Mesothelial cell of epicardium (in vitro differentiated cells): ENCODE results near the gene RUNX1. TPM values are rescaled to one million over a fixed set of nuclear protein-coding genes. Genes with fewer than 3 reads are reported as not detected.

Experiments
- DNase-seq, 2 experiments: peaks; one replicate each; pipeline ENCODE4 v3.0.0; 2021; ENCODE audit warnings: low spot score in 2 of 2; ENCODE audit not compliant: unreplicated experiment in 2 of 2
- H3K27ac Mint-ChIP-seq: 2 replicates; pipeline ENCODE4 v1.8.0; 2021; ENCODE audit warnings: mixed read lengths
- H3K27me3 Mint-ChIP-seq: 2 replicates; pipeline ENCODE4 v1.8.0; 2021; ENCODE audit warnings: low read depth, mixed read lengths
- H3K36me3 Mint-ChIP-seq: 2 replicates; pipeline ENCODE4 v1.8.0; 2021; ENCODE audit warnings: mixed read lengths
- H3K4me1 Mint-ChIP-seq: 2 replicates; pipeline ENCODE4 v1.8.0; 2021; ENCODE audit warnings: mixed read lengths
- H3K4me3 Mint-ChIP-seq: 2 replicates; pipeline ENCODE4 v1.8.0; 2021; ENCODE audit warnings: mild to moderate bottlenecking, moderate library complexity, mixed read lengths
- H3K9me3 Mint-ChIP-seq: 2 replicates; pipeline ENCODE4 v1.8.0; 2021; ENCODE audit warnings: mixed read lengths
- total RNA-seq: library from RNA; stranded (reverse); gene quantifications from 3 replicates; pipeline ENCODE4 v1.2.1, GENCODE V29; 2021
- TF ChIP-seq, protein P1 (sequence below): fragments of 200-600 bp; sonication (generic); IDR thresholded peaks from one replicate; pipeline ENCODE4 v1.5.0; 2021; ENCODE audit warnings: antibody characterized with exemption; ENCODE audit not compliant: unreplicated experiment

The RUNX1 gene
- total RNA-seq, 1 donor from 2014 or later = 41.2 TPM

DNA sequence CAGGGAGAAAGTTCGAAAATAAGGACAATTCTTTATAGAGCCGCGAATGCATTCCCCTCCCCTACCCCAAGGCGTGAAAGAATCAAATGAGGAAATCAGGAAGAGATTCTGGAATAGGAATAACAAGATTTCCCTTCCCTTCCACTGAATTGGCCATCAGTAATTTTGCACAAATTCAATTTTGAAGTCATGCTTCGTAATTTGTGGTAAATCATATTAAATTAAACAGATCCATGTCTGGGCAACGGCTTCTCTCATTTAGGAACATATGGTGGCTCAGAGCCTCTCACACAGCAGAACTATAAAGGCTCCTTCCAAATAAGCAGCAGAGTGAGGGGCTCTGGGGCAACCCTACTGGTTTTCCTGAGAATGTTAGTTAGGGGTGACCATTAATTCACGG lies 227.4 kb downstream of the RUNX1 start:
- peaks cover 43% of the 10 kb centered on the region for H3K36me3 Mint-ChIP-seq
- DNase-seq = no peak
- H3K4me3 Mint-ChIP-seq = no peak overlapping the region
- H3K9me3 Mint-ChIP-seq = peaks cover 5% of the 10 kb centered on the region
- no peak overlapping the region for H3K27ac Mint-ChIP-seq
- H3K27me3 Mint-ChIP-seq = no peaks in the 10 kb centered on the region
- TF ChIP-seq, protein P1, sequence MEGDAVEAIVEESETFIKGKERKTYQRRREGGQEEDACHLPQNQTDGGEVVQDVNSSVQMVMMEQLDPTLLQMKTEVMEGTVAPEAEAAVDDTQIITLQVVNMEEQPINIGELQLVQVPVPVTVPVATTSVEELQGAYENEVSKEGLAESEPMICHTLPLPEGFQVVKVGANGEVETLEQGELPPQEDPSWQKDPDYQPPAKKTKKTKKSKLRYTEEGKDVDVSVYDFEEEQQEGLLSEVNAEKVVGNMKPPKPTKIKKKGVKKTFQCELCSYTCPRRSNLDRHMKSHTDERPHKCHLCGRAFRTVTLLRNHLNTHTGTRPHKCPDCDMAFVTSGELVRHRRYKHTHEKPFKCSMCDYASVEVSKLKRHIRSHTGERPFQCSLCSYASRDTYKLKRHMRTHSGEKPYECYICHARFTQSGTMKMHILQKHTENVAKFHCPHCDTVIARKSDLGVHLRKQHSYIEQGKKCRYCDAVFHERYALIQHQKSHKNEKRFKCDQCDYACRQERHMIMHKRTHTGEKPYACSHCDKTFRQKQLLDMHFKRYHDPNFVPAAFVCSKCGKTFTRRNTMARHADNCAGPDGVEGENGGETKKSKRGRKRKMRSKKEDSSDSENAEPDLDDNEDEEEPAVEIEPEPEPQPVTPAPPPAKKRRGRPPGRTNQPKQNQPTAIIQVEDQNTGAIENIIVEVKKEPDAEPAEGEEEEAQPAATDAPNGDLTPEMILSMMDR = no peak
- peaks cover 28% of the 10 kb centered on the region for H3K4me1 Mint-ChIP-seq

DNA sequence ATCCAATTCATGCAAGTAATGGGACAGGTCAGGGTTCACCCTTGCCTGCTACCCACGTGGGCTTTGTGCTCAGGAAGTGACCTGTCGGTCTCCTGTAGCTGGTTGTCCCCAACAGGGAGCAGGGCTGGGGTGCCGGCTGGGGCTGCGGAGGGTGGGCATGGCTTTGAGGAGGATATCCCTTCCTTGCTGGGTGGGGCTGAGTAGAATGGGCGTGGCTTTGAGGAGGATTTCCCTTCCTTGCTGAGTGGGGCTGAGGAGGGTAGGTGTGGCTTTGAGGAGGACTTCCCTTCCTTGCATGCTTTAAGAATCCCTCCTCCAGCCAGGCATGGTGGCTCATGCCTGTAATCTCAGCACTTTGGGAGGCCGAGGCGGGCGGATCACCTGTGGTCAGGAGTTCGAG lies 229.1 kb downstream of the RUNX1 start:
- TF ChIP-seq, protein P1 = no peak
- Mint-ChIP-seq H3K36me3 (peaks cover 35% of the 10 kb centered on the region), H3K4me3 (no peak overlapping the region), H3K4me1 (peaks cover 43% of the 10 kb centered on the region), H3K9me3 (no peaks in the 10 kb centered on the region), H3K27ac (no peak overlapping the region), H3K27me3 (no peaks in the 10 kb centered on the region)
- DNase-seq = no peak

DNA sequence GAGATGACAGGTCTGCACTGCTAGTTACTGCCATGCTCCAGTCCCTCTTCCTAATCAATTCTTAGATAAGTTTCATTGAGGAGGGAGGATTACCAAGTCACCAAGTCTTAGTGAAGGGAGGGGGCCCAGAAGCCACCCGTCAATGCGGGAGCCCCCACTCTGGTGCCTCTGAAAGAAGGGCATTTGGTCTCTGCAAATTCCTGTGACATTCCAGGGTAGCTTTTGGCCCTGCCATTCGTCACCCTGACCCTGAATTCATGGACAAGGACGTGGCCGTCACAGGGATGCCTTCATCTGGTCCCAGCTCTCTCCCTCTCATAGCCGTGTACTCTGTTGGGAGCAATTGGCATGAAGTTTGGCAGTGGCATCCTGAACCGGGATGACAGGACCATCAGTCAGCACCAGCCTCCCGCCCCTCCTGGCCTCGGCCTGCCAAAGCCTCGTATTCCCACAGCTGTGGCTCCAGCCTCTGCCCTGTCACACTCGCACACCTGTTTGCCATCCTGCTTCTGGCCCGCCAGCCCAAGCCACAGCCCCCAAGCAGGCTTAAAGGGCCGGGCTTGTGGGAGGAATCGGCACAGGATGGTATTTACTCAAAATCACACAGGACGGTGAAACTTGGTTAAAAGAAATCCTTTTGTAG lies 229.6 kb downstream of the RUNX1 start:
- peaks cover 33% of the 10 kb centered on the region for H3K36me3 Mint-ChIP-seq
- H3K27ac Mint-ChIP-seq = peak overlapping the region; percentile 52
- no peaks in the 10 kb centered on the region for H3K9me3 Mint-ChIP-seq
- DNase-seq = no peak
- no peaks in the 10 kb centered on the region for H3K27me3 Mint-ChIP-seq
- H3K4me3 Mint-ChIP-seq = no peak overlapping the region
- TF ChIP-seq, protein P1 = no peak
- H3K4me1 Mint-ChIP-seq = peaks cover 49% of the 10 kb centered on the region

DNA sequence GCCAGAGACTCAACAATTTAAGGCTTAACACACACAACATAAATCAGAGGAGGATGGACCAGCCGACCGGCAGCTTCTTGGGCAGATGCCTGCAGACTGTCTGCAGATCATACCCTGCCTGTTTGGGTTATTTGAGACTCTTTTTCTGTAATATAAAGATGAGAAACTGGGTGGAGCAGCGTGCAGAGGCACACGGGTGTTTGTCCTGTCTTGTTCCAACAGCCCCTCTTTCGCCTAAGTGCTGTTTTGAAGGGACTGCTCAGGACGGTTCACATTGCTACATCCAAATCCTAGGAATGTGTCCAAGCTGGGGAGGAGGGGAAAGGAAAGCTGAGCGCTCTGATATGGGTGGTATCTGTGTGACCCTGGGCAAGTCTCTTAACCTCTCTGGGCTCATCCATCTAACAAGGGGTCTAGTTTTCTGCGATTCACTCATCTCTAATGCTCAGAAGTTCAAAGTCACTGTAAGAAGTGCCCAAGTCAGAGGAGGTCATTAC lies 230.4 kb downstream of the RUNX1 start:
- H3K4me3 Mint-ChIP-seq = no peak overlapping the region
- TF ChIP-seq, protein P1 = no peak
- H3K36me3 Mint-ChIP-seq = peaks cover 26% of the 10 kb centered on the region
- H3K27ac Mint-ChIP-seq = peak overlapping the region; percentile 52
- H3K27me3 Mint-ChIP-seq = no peaks in the 10 kb centered on the region
- peaks cover 57% of the 10 kb centered on the region for H3K4me1 Mint-ChIP-seq
- DNase-seq = no peak
- no peaks in the 10 kb centered on the region for H3K9me3 Mint-ChIP-seq

DNA sequence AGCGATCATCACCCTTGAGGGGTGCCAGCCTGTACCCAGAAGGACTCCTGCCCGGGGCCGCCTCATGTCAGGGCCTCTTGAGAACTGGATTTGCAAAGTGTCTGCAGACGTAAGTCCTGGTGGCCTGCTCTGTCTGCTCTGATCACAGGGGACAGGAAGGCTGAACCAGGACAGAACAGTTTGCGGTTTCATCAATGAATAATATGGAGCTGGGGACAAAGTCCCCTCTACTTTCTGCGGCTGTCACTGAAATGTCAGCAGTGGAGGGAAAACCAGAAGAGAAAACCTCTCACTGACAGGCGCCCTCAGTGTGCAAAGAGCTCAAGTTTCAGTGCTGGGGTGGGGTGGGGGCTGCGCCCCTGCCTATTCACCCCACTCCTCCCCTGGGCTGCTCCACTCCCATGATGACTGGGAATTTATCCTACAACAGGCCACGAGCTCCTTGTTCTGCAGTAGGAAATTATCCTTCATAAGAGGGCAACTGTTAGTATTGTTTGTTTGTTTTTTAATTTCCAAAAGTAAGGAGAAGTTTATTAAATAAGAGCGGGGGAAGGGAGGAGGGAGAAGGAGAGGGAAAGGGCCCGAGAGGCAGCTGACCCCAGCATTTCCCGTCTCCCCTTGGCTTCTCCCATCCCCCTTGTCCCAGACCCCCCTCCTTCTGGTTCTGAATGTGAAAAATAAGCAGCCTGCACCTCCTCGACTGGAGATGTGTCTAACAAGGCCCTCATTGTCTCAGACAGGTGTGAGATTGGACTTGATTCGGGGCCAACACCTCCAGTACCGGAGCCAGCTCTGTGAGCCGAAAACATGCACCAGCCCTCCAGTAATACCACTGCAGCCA lies 231.1 kb downstream of the RUNX1 start:
- no peaks in the 10 kb centered on the region for H3K9me3 Mint-ChIP-seq
- no peaks in the 10 kb centered on the region for H3K27me3 Mint-ChIP-seq
- peak overlapping the region; percentile 76 for H3K27ac Mint-ChIP-seq
- H3K4me1 Mint-ChIP-seq = peaks cover 63% of the 10 kb centered on the region
- no peak overlapping the region for H3K4me3 Mint-ChIP-seq
- H3K36me3 Mint-ChIP-seq = peaks cover 24% of the 10 kb centered on the region
- TF ChIP-seq, protein P1 = no peak
- no peak for DNase-seq
